ENCODE results near the gene ZDHHC7. TPM values are rescaled to one million over a fixed set of nuclear protein-coding genes. Genes with fewer than 3 reads are reported as not detected.
"Not testable (repeated sequence)": the region's sequence is repeated elsewhere in the genome, so short reads cannot be mapped to it uniquely, and the experiment has no call there.

ZDHHC7 gene
- total RNA-seq, 1 experiment from 2014 or later = 39.1 TPM

GRCh38 chr16:85054948-85055492 lies 43.7 kb upstream of the ZDHHC7 start:
- Histone ChIP-seq H4K8ac (replicated peaks; ENCODE audit: insufficient read length, low read depth, low read length) (no peak overlapping the region), H3K9me3 (ENCODE audit: control insufficient read depth, low read depth, low read length) (no peaks in the 10 kb centered on the region), H2BK5ac (ENCODE audit: insufficient read length, low read length) (no peak overlapping the region), H3K14ac (ENCODE audit: insufficient read depth, low read length) (no peak overlapping the region), H3K4me1 (ENCODE audit: insufficient read depth, low read length) (no peaks in the 10 kb centered on the region), H4K20me1 (ENCODE audit: control insufficient read depth, insufficient read depth, insufficient read length) (no peaks in the 10 kb centered on the region), H3K4ac (ENCODE audit: low read depth, low read length) (no peak overlapping the region), H3K79me1 (ENCODE audit: insufficient read depth, low read depth, low read length, poor library complexity, severe bottlenecking) (no peaks in the 10 kb centered on the region), H3K18ac (ENCODE audit: insufficient read length, low read depth, low read length) (no peak overlapping the region), H3K79me2 (ENCODE audit: insufficient read depth, low read length) (no peaks in the 10 kb centered on the region), H3K56ac (ENCODE audit: insufficient read length, low read depth, low read length) (no peak overlapping the region), H2BK12ac (ENCODE audit: insufficient read length, low read depth, low read length) (no peak overlapping the region), H3K27me3 (ENCODE audit: insufficient read depth, low read length) (no peaks in the 10 kb centered on the region), H3K27ac (ENCODE audit: insufficient read length, low read depth, low read length) (no peak overlapping the region), H2BK20ac (ENCODE audit: low read depth, low read length, poor library complexity, severe bottlenecking) (no peak overlapping the region), H2BK15ac (ENCODE audit: low read depth, low read length) (no peak overlapping the region), H3K23ac (ENCODE audit: insufficient read length, low read depth, low read length) (no peak overlapping the region), H2AK5ac (ENCODE audit: insufficient read length, low read length) (no peak overlapping the region), H3T11ph (ENCODE audit: low read length) (no peak overlapping the region), H3K4me2 (ENCODE audit: insufficient read depth, insufficient read length, low read length) (no peak overlapping the region), H3K9ac (ENCODE audit: extremely low read depth, insufficient read length, low read length) (no peak overlapping the region), H2BK120ac (ENCODE audit: low read depth, low read length, poor library complexity, severe bottlenecking) (no peak overlapping the region), H3K23me2 (ENCODE audit: insufficient read length, low read depth, low read length, poor library complexity, severe bottlenecking) (no peaks in the 10 kb centered on the region), H4K5ac (ENCODE audit: insufficient read length, low read depth, low read length) (no peak overlapping the region), H4K91ac (ENCODE audit: insufficient read length, low read depth, low read length) (no peak overlapping the region), H2AFZ (ENCODE audit: low read length) (no peak overlapping the region)
- Mint-ChIP-seq H3K4me1 (peaks cover 11 to 22% of the 10 kb centered on the region in 2 experiments), H3K27ac (no peak overlapping the region), H3K9me3 (no peaks in the 10 kb centered on the region), H3K36me3 (ENCODE audit: insufficient read depth in 1 of 3, low read depth in 3 of 3) (no peaks in the 10 kb centered on the region; a peak in 1 of 7 replicates), H3K4me3 (no peak overlapping the region), H3K27me3 (ENCODE audit: low read depth) (peaks cover 19% of the 10 kb centered on the region)
- no CpG with 5 or more reads among the region's 6 CpGs for WGBS (ENCODE audit: extremely low coverage, insufficient read length, low lambda C conversion rate)
- no peak for DNase-seq
- TF ChIP-seq CTCF (conservative IDR thresholded peaks at IDR 0.05) = no peak

DNA sequence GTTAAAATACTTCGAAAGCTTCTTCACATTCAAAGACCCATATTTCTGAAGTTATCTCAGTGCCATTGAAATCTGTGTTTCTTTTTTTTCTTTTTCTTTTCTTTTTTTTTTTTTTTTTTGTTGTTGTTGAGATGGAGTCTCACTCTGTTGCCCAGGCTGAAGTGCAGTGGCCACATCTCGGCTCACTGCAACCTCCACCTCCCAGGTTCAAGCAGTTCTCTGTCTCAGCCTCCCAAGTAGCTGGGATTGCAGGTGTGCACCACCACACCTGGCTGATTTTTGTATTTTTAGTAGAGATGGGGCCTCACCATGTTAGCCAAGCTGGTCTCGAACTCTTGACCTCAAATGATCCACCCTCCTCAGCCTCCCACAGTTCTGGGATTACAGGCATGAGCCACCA lies 43.0 kb upstream of the ZDHHC7 start:
- DNase-seq; H2BK5ac ChIP-seq (ENCODE audit: insufficient read length, low read length); H3K56ac ChIP-seq (ENCODE audit: insufficient read length, low read depth, low read length); H4K5ac ChIP-seq (ENCODE audit: insufficient read length, low read depth, low read length); H3K9ac ChIP-seq (ENCODE audit: extremely low read depth, insufficient read length, low read length); H3K4ac ChIP-seq (ENCODE audit: low read depth, low read length); H3K14ac ChIP-seq (ENCODE audit: insufficient read depth, low read length); H3K36me3 Mint-ChIP-seq (ENCODE audit: insufficient read depth in 1 of 3, low read depth in 3 of 3); H3K4me2 ChIP-seq (ENCODE audit: insufficient read depth, insufficient read length, low read length); H4K20me1 ChIP-seq (ENCODE audit: control insufficient read depth, insufficient read depth, insufficient read length); H3K9me3 ChIP-seq (ENCODE audit: control insufficient read depth, low read depth, low read length); H3K18ac ChIP-seq (ENCODE audit: insufficient read length, low read depth, low read length); H3K4me3 Mint-ChIP-seq; H3K79me2 ChIP-seq (ENCODE audit: insufficient read depth, low read length); H3K23ac ChIP-seq (ENCODE audit: insufficient read length, low read depth, low read length); H2BK15ac ChIP-seq (ENCODE audit: low read depth, low read length); H2AFZ ChIP-seq (ENCODE audit: low read length); H2BK12ac ChIP-seq (ENCODE audit: insufficient read length, low read depth, low read length); H2BK120ac ChIP-seq (ENCODE audit: low read depth, low read length, poor library complexity, severe bottlenecking); H3K27ac Mint-ChIP-seq; H4K91ac ChIP-seq (ENCODE audit: insufficient read length, low read depth, low read length); H3K4me1 ChIP-seq (ENCODE audit: insufficient read depth, low read length); H3T11ph ChIP-seq (ENCODE audit: low read length); H2AK5ac ChIP-seq (ENCODE audit: insufficient read length, low read length); H3K9me3 Mint-ChIP-seq; H4K8ac ChIP-seq (replicated peaks; ENCODE audit: insufficient read length, low read depth, low read length); H3K79me1 ChIP-seq (ENCODE audit: insufficient read depth, low read depth, low read length, poor library complexity, severe bottlenecking); H2BK20ac ChIP-seq (ENCODE audit: low read depth, low read length, poor library complexity, severe bottlenecking); H3K27ac ChIP-seq (ENCODE audit: insufficient read length, low read depth, low read length); H3K23me2 ChIP-seq (ENCODE audit: insufficient read length, low read depth, low read length, poor library complexity, severe bottlenecking); H3K27me3 ChIP-seq (ENCODE audit: insufficient read depth, low read length): not testable (repeated sequence)
- Mint-ChIP-seq H3K27me3 (ENCODE audit: low read depth) (peaks cover 18% of the 10 kb centered on the region), H3K4me1 (peaks cover 11 to 22% of the 10 kb centered on the region in 2 experiments)
- WGBS (ENCODE audit: extremely low coverage, insufficient read length, low lambda C conversion rate) = no CpG with 5 or more reads among the region's 3 CpGs

Data from H9 (cell line).